A673 (cell line): ENCODE data around the gene GRID1.

Experiments used
- CTCF ChIP-seq: fragments of 300-800, 200-600 bp; sonication (generic); conservative IDR thresholded peaks from 2 replicates; pipeline ENCODE4 v1.5.1; 2017; ENCODE audit warnings: low read depth, mild to moderate bottlenecking, antibody characterized with exemption, low read length, moderate library complexity, mixed read lengths
- EZH2 ChIP-seq: fragments of 200-600 bp; sonication (generic); IDR thresholded peaks from 2 replicates; pipeline ENCODE4 v1.6.1; 2017; ENCODE audit warnings: borderline replicate concordance, low read depth, mild to moderate bottlenecking, mixed read lengths, antibody characterized with exemption, low read length; ENCODE audit not compliant: poor library complexity, severe bottlenecking

DNA sequence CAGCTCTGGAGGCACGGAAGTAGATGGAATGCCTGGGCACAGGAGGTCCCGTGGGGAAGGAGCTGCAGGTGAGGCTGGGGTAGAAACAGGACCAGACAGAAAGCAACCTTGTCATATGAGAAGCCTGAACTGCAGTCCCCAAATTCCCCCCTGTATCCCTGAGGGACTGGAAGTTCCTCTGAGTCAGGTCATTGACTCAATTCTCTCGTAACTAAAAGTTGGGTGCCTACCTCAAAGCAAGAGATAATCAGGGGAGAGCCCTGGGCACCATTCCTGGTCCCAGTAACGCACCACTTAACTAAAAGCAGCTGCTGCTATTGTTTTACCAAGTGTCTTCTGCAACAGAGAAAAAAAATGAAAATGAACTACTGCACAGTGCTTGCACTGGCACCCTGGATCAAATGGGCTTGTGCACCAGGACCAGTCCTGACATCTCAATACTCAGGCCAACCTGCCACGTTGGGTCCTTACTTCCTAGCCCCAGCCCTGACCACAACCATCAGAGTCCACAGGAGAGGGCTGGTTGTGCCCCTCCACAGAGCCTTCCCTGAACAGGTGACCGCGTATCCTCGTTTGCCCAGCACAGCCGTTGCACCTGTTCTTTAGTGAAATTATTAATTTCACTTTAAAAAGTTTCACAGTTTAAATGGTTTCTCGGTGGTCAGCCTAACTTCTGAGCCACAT is 79.3 kb downstream of the GRID1 start:
- TF ChIP-seq CTCF (no peak), EZH2 (no peak)
